NCI-H2196 treated with DMSO at 0.1 percent for 48 hours (cell line): ENCODE measurements around the gene CD244.

Experiments used
- DNase-seq: peaks from one replicate; lab custom pipeline; 2025; ENCODE audit not compliant: unreplicated experiment; lab: John Stamatoyannopoulos, UW

Gene CD244

GRCh38 chr1:160814316-160814715, 48.4 kb downstream of the CD244 start:
- DNase-seq = no peak

GRCh38 chr1:160813215-160813614, 49.5 kb downstream of the CD244 start:
- no peak for DNase-seq

GRCh38 chr1:160811147-160811546, 51.5 kb downstream of the CD244 start:
- DNase-seq = no peak

- DNase-seq = no peak
Measured at GRCh38 chr1:160810486-160810885, 52.2 kb downstream of the CD244 start.

DNA sequence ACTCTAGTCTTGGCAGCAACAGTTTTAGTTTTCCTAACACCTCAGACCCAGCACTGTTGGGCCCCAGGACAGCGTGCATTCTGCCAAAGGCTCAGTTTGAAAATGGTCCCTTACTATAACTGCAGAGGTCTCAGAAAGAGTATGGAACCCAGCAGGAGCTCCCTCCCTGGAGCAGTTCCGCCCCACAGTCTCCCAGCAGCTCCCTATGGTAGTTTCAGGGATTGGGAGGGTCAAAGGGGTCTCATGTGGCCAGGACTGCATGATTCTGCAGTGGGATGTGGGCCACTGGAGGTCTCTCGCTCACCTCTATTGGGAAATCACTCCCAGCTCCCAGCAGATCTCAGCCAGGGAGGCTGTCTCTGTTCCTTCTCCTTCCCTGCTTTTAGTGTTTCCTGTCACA, 54.4 kb downstream of the CD244 start:
- no peak for DNase-seq

DNA sequence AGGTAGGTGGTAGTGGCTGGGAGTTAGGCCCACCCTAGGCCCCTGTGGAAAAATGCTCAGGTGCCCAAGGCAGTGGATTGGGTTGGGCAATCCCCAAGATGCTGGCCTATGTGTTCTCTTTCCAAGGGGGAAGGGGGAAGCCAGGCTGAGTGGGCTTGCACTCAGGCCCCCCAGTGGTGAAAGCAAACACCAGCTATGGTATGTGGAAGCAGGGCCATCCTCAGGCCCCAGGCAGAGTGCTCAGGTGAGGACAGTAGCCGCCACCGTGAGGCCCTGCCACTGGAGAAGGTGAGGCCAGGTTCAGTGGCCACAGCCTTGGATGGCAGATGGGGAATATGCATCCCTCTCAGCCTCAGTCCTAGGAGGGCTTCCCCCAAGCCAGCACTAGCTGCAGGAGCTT, 54.9 kb downstream of the CD244 start:
- no peak for DNase-seq

DNA sequence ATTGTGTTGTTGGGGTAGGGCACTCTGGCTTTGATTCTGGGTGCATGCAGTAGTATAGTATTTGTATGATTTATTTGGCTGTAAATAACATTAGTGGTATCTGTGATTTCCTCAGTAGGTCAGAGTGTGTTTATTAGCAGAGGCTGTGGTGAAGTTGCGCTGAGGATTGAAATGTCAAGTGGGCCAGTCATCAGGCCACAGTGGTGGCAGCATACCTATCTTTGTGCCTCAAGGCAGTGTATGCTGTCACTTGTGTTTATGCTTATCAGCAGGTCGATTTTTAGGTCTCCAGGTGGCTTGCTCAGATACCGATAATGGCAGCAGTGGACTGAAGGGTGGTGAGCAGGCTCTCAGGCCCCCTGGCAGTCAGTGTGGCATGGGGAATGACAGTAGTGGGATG, 55.4 kb downstream of the CD244 start:
- no peak for DNase-seq

GRCh38 chr1:160806784-160807183, 55.9 kb downstream of the CD244 start:
- DNase-seq = no peak

GRCh38 chr1:160806109-160806665, 56.5 kb downstream of the CD244 start:
- no peak for DNase-seq

GRCh38 chr1:160801836-160802580, 60.7 kb downstream of the CD244 start:
- DNase-seq = no peak

GRCh38 chr1:160800645-160801408, 61.9 kb downstream of the CD244 start:
- DNase-seq = no peak

DNA sequence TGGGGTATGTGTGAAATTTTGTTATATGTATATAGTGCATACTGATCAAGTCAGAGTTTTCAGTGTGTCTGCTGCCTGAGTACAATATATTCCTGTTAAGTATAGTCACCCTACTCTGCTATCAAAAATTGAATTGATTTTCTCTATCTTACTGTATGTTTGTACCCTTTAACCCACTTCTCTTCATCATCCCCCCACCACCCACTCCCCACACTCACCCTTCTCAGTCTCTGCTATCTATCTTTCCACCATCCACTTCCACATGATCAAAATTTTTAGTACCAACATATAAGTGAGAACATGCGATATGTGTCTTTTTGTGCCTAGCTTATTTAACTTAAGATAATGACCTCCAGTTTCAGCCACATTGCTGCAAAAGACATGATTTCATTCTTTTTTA, 62.5 kb downstream of the CD244 start:
- DNase-seq = no peak

GRCh38 chr1:160799641-160800040, 63.0 kb downstream of the CD244 start:
- no peak for DNase-seq

- no peak for DNase-seq
Measured at GRCh38 chr1:160798439-160798838, 64.2 kb downstream of the CD244 start.

DNA sequence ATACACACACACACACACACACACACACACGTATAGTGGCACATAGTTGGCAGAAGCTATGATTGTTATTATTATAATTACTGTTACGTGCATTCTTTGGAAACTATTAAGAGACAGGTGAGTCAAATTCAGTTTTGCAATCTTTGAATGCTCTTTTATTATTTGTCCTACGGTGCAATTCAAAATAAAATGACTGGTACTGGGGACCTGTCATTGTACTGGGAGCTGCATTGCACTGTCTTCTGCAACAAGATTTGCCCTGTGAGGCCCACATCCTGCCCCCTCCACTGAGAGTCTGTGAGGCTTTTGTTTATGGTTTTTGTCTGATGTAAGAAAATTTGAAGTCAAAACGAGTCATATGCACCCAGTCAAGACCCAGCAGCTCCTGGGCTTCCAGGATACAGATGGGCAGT, 64.8 kb downstream of the CD244 start:
- DNase-seq = no peak

DNA sequence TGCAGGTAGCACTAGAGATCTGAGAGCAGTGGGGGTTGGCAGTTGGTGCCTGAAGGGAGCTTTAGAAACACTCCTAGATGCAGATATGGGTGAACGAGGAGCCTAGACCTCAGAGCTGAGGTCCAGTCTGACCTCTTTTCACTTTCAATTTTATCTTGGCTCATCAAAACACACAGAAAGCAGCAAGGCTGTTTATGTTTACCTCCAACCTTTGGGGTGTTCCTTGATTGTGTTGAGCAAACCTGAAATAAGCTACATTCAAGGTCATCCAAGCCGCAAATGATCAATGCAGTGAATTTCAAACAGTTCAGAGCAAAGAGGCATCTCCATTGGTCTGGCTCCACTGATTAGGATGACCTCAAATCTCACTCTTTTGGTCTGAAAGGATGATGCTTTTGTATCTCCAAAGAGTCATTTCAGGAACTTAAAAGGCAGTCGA, 65.4 kb downstream of the CD244 start:
- no peak for DNase-seq

GRCh38 chr1:160795951-160796383, 66.7 kb downstream of the CD244 start, which contains the start of gene LY9:
TSS of gene LY9 (plus strand) at chr1:160796174. CDS start at chr1:160796188, 14 bp downstream.
- no peak for DNase-seq

DNA sequence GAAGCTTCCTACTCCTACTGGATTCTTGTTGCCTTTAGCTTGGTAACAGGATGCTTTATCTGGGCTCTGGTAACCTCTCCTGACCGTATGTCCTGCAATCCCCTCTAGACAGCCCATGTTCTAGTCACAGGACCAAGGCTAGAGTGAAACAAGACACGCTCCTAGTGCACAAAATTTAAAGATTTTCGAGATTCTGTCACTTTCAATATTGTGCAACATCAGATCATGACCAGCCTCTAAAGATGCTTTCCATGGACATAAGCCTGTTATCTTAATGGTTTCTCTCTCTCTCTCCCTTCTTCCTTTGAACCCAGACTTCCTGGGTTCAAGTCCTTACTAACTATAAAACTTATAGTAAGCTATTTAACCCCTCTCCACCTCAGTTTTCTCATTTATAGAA, 68.3 kb downstream of the CD244 start:
- DNase-seq = no peak

DNA sequence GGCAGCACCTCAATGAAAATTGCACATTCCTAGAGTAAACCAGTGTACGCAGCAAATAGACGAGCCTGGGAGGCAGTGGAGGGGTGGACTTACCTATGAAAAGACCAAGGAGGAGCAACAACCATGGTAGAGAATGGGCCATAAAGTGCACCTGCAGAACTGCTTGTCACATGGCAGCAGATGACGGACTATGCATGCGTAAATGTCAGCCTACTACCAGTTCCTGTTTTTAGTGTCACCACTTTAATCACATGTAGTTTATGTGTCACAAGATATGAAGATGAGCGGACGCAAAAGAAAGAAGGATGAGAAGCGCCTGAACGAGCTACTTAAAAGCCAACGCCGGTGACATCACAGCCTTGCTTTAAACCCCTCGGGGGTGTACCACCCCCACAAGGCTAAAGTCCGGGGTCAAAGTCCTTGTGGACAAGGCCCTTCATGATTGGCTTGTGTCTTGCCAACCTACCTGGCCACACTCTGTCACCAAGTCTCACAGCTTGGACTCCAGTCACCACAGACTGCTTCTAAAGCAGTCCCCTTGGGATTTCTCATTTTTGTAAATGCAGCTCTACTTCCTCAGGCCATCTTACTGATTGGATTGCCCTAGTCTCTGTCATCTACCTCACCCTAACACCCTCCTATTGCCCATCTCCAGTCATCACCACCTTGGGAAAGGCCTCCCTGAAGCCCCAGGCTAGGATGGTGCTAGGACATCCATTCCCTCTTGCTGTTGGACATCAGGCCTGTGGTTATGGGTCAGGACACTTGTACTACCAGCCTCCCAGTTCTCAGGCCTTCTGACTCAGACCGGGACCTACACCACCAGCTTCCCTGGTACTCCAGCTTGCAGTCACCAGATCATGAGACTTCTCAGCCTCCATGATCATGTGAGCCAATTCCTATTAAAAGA, 72.7 kb downstream of the CD244 start:
- no peak for DNase-seq

DNA sequence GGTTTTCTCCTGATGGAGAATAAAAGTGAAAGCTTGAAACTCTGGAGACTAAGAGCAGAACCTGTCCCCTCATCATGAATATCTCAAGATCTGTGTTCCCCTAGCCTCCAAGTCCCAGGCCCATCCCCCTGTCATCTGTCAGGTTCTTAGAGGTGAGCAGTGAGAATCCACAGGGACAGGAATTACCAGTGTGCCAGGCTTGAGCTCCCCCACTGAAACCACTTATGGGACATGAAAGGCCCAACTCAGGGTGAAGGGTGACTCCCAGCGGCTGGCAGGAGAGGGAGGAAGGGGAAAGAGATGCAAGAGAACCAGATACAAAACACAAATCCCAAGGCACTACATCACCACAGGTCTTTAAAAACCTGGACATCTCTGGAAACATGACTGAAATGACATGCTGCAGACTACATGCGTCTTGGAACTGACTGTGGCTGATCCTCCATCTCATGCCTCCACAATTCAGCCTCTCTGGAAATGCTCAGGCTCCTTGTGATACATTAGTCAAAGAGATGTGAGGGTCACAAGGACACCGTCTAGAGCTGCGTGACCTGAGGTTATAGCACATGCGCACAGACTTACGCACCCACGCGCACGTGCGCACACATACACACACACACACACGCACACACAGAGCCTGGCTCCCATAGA, 73.5 kb downstream of the CD244 start:
- no peak for DNase-seq
